Mesenchymal stem cell (in vitro differentiated cells and primary cell): ENCODE data around the gene NMT1.
A peak's percentile ranks its signal among the peaks of the same experiment; 100 is the strongest.

Source experiments
- DNase-seq: peaks from one replicate; pipeline ENCODE4 v3.0.0-alpha.2; 2013
- H2AFZ ChIP-seq: one replicate; pipeline ENCODE4 v1.6.1; 2013; ENCODE audit warnings: low read depth, mild to moderate bottlenecking, control low read depth, inconsistent platforms, low read length, moderate library complexity
- H2AK5ac ChIP-seq: 2 replicates; pipeline ENCODE4 v1.6.1; 2013; ENCODE audit warnings: low read length, moderate library complexity, mild to moderate bottlenecking, inconsistent platforms; ENCODE audit not compliant: severe bottlenecking
- H2BK120ac ChIP-seq: one replicate; pipeline ENCODE4 v1.6.1; 2013; ENCODE audit warnings: low read depth, mild to moderate bottlenecking, inconsistent platforms, low read length, moderate library complexity
- H2BK12ac ChIP-seq, 2 experiments: one replicate each; pipeline ENCODE4 v1.6.1; 2013; ENCODE audit warnings: inconsistent platforms in 2 of 2, low read length in 2 of 2, mild to moderate bottlenecking in 2 of 2, moderate library complexity in 2 of 2, control low read depth in 1 of 2
- H2BK15ac ChIP-seq: one replicate; pipeline ENCODE4 v1.6.1; 2013; ENCODE audit warnings: mild to moderate bottlenecking, low read depth, inconsistent platforms; ENCODE audit not compliant: poor library complexity, severe bottlenecking
- H2BK5ac ChIP-seq: 2 replicates; pipeline ENCODE4 v1.6.1; 2013; ENCODE audit warnings: low read depth, mild to moderate bottlenecking, low read length, control low read depth, inconsistent platforms; ENCODE audit not compliant: poor library complexity, severe bottlenecking
- H3K14ac ChIP-seq, 2 experiments: one replicate each; pipeline ENCODE4 v1.6.1; 2013; ENCODE audit warnings: inconsistent platforms in 2 of 2, low read length in 2 of 2, control low read depth in 1 of 2, mild to moderate bottlenecking in 1 of 2, moderate library complexity in 1 of 2
- H3K18ac ChIP-seq, 2 experiments: one replicate each; pipeline ENCODE4 v1.6.1; 2013; ENCODE audit warnings: inconsistent platforms in 2 of 2, low read length in 2 of 2, control low read depth in 1 of 2, low read depth in 1 of 2, mild to moderate bottlenecking in 1 of 2
- H3K23ac ChIP-seq, 2 experiments: one replicate each; pipeline ENCODE4 v1.6.1; 2013; ENCODE audit warnings: inconsistent platforms in 2 of 2, low read length in 2 of 2, mild to moderate bottlenecking in 2 of 2, moderate library complexity in 2 of 2, control low read depth in 1 of 2
- H3K27ac ChIP-seq: 2 replicates; pipeline ENCODE4 v1.5.1; 2013; ENCODE audit warnings: mild to moderate bottlenecking, moderate library complexity, low read length, control low read depth, inconsistent platforms; ENCODE audit not compliant: poor library complexity, severe bottlenecking
- H3K27me3 ChIP-seq, 2 experiments: 2 replicates each; pipeline versions ENCODE4 v1.6.1 to v1.7.0; 2013; ENCODE audit warnings: low read length in 2 of 2, mild to moderate bottlenecking in 2 of 2, moderate library complexity in 2 of 2, control low read depth in 1 of 2, inconsistent platforms in 1 of 2; ENCODE audit not compliant: control insufficient read depth in 1 of 2, insufficient read depth in 1 of 2
- H3K36me3 ChIP-seq, 2 experiments: 2 replicates each; pipeline versions ENCODE4 v1.6.1 to v1.7.0; 2013; ENCODE audit warnings: low read length in 2 of 2, control low read depth in 1 of 2, inconsistent platforms in 1 of 2, low read depth in 1 of 2, mild to moderate bottlenecking in 1 of 2; ENCODE audit not compliant: insufficient read depth in 2 of 2, control insufficient read depth in 1 of 2
- H3K4ac ChIP-seq, 2 experiments: one replicate each; pipeline ENCODE4 v1.6.1; 2013; ENCODE audit warnings: inconsistent platforms in 2 of 2, low read length in 2 of 2, mild to moderate bottlenecking in 2 of 2, moderate library complexity in 2 of 2, control low read depth in 1 of 2, low read depth in 1 of 2
- H3K4me1 ChIP-seq: 2 replicates; pipeline ENCODE4 v1.6.1; 2013; ENCODE audit warnings: low read depth, low read length, control low read depth; ENCODE audit not compliant: control insufficient read depth, insufficient read depth
- H3K4me2 ChIP-seq: 2 replicates; pipeline ENCODE4 v1.6.1; 2013; ENCODE audit warnings: low read length, mild to moderate bottlenecking, inconsistent platforms; ENCODE audit not compliant: poor library complexity, severe bottlenecking
- H3K4me3 ChIP-seq, 2 experiments: 2 replicates each; pipeline versions ENCODE4 v1.5.1 to v1.7.0; 2013; ENCODE audit warnings: low read length in 2 of 2, mild to moderate bottlenecking in 2 of 2, control low read depth in 1 of 2, low read depth in 1 of 2; ENCODE audit not compliant: insufficient read depth in 1 of 2
- H3K79me1 ChIP-seq: replicated peaks from 2 replicates; pipeline ENCODE4 v1.6.1; 2013; ENCODE audit warnings: mild to moderate bottlenecking, control low read depth, low read length, inconsistent platforms; ENCODE audit not compliant: poor library complexity, severe bottlenecking
- H3K9ac ChIP-seq: 2 replicates; pipeline ENCODE4 v1.7.0; 2013; ENCODE audit warnings: mild to moderate bottlenecking, low read length, moderate library complexity
- H3K9me3 ChIP-seq: 2 replicates; pipeline ENCODE4 v1.7.0; 2013; ENCODE audit warnings: mild to moderate bottlenecking, low read length; ENCODE audit not compliant: control insufficient read depth
- H4K8ac ChIP-seq: one replicate; pipeline ENCODE4 v1.6.1; 2013; ENCODE audit warnings: inconsistent platforms, mild to moderate bottlenecking, low read length, moderate library complexity
- H4K91ac ChIP-seq: one replicate; pipeline ENCODE4 v1.6.1; 2013; ENCODE audit warnings: mild to moderate bottlenecking, low read length, inconsistent platforms
- WGBS: methylation state at CpG from one replicate; pipeline ENCODE4 v1.1.7; 2013; ENCODE audit warnings: mixed read lengths; 5-methylcytosine and 5-hydroxymethylcytosine counted together

Gene NMT1

DNA sequence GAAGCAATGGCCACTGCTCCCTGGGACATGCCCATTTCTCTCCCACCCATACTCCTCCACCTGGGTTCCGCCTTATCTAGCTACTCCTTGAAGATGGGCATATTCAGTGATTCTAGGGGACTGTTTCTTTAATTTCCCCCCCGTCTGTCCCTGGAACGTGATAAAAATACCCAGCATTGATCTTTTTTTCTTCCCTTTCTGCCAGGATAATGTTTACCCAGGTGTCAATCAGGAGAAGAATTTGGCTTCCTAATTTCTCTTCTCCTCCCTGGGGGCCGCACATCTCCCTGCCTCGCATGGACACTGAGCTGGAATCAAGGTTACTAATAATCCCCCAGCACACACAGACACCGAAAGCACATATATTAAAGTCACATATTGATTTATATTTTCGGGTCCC lies 44.9 kb upstream of the NMT1 start:
- WGBS = 82% methylated on average over 6 of the region's 7 CpGs
- Histone ChIP-seq H2AK5ac (no peak overlapping the region), H4K91ac (peak overlapping the region; percentile 37), H3K9me3 (no peaks in the 10 kb centered on the region), H3K79me1 (no peaks in the 10 kb centered on the region), H3K27me3 (peaks cover 0 to 12% of the 10 kb centered on the region in 2 experiments), H2BK15ac (no peak overlapping the region), H3K23ac (no peak overlapping the region), H3K4me2 (no peak overlapping the region), H3K36me3 (no peaks in the 10 kb centered on the region), H2AFZ (no peak overlapping the region), H3K4ac (no peak overlapping the region), H2BK12ac (no peak overlapping the region), H3K4me3 (no peak overlapping the region), H3K4me1 (peaks cover 36% of the 10 kb centered on the region), H2BK120ac (no peak overlapping the region), H3K27ac (no peak overlapping the region), H3K14ac (no peak overlapping the region), H3K9ac (no peak overlapping the region), H3K18ac (no peak overlapping the region), H4K8ac (no peak overlapping the region), H2BK5ac (no peak overlapping the region)
- no peak for DNase-seq

DNA sequence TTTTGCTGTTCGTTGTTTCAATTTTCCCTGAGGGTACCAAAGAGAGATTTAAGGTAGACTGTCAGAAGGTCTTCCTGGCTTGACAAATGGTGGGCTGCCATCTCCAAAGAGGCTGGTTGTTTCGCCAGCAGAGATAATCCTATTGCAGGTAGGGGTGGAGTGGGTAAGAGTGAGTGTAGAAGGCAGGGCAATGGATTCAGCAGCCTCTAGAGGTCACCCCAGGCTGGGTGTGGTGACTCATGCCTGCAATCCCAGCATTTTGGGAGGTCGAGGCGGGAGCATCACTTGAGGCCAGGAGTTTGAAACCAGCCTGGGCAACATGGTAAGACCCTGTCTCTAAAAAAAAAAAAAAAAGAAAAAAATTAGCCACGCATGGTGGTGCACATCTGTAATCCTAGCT lies 44.3 kb upstream of the NMT1 start:
- Histone ChIP-seq H3K79me1 (no peaks in the 10 kb centered on the region), H2BK120ac (no peak overlapping the region), H3K23ac (no peak overlapping the region), H2BK15ac (no peak overlapping the region), H3K4me1 (peaks cover 41% of the 10 kb centered on the region), H2BK5ac (no peak overlapping the region), H4K91ac (no peak overlapping the region), H3K4me2 (no peak overlapping the region), H2AFZ (no peak overlapping the region), H3K14ac (no peak overlapping the region), H3K4me3 (no peak overlapping the region), H3K18ac (no peak overlapping the region), H3K9me3 (no peaks in the 10 kb centered on the region), H2AK5ac (no peak overlapping the region), H4K8ac (no peak overlapping the region), H3K9ac (no peak overlapping the region), H2BK12ac (no peak overlapping the region), H3K4ac (no peak overlapping the region), H3K27me3 (peaks cover 0 to 12% of the 10 kb centered on the region in 2 experiments), H3K27ac (no peak overlapping the region), H3K36me3 (no peaks in the 10 kb centered on the region)
- DNase-seq = no peak
- WGBS = 66% methylated on average over 5 of the region's 5 CpGs

DNA sequence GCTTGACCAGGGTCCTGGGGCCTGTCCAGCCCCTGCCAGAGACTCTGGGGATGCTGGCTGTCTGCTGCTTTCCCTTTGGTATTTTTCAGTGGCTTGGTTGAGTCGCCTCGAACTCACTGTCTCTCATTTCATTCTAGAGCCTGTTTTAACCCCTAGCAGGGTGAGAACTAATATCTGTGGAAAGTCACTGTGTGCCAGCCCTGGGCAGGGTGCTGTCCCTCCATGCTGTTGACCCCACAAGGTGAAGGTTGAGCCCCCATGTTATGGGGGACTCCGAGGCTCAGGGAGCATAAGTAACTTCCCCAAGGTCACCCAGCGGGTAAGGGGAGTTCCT lies 42.6 kb upstream of the NMT1 start:
- peak overlapping the region; percentile 97 for H4K8ac ChIP-seq
- WGBS = 35% methylated on average over 4 of the region's 4 CpGs
- H3K27ac ChIP-seq = no peak overlapping the region
- peak overlapping the region; percentile 80 to 99 for H3K18ac ChIP-seq
- H2AK5ac ChIP-seq = no peak overlapping the region
- DNase-seq = no peak
- H3K79me1 ChIP-seq = no peaks in the 10 kb centered on the region
- H2BK5ac ChIP-seq = no peak overlapping the region
- no peak overlapping the region for H2BK120ac ChIP-seq
- peaks cover 0 to 12% of the 10 kb centered on the region in 2 experiments for H3K27me3 ChIP-seq
- H3K14ac ChIP-seq = no peak overlapping the region
- H3K4me2 ChIP-seq = peak overlapping the region; percentile 87
- H3K9ac ChIP-seq = peak overlapping the region; percentile 75
- peak overlapping the region; percentile 54 to 72 for H3K4me3 ChIP-seq
- peak overlapping the region; percentile 46 to 80 for H3K23ac ChIP-seq
- no peak overlapping the region for H3K4ac ChIP-seq
- H3K36me3 ChIP-seq = peaks cover under 1 to 5% of the 10 kb centered on the region in 2 experiments
- H2AFZ ChIP-seq = peak overlapping the region; percentile 78
- peak overlapping the region in 1 of 2 experiments; percentile 72 for H2BK12ac ChIP-seq
- H3K4me1 ChIP-seq = peaks cover 37% of the 10 kb centered on the region
- peak overlapping the region; percentile 82 for H4K91ac ChIP-seq
- no peak overlapping the region for H2BK15ac ChIP-seq
- H3K9me3 ChIP-seq = no peaks in the 10 kb centered on the region

DNA sequence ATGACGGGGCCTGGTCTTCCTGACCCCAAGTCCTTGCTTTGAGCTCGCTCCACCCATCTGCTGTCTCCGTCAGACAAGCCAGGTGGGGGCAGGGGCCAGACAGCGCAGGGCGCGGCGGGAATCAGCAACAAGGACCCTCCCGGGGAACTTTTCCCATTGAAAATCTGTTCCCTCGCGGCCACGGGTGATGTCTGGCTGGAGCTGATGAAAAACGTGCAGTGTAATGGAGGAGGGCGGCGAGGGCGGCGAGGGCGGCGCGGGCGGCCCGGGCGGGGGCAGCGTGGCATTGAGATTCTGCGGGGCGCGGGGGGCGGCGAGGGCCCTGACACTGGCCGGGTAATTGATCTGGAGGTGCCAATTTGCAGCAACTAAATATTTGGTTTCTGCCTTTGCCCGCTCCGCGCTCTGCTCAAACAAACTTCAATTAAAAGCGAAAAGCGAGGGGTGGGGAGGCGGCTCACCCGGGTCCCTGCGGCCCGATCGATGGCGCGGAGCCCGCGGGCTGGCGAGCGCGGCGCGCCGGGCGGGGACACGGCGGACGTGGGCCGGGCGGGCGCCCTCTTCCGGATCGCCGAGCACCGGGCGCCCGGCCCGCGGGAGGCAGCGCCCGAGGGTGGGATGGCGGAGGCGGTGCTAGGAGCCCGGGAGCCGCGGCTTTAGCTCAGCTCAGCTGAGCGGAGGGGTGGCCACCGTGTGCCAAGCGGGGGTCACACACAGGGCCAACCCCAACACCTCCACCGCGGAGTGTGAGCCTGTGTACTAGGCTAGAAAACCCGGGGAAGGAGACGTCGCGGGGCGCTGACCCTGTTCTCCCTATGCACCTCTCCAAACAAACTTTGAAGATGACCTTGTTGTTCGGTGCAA lies 42.0 kb upstream of the NMT1 start:
- 7% methylated on average over 59 of the region's 82 CpGs for WGBS
- Histone ChIP-seq H4K8ac (peak overlapping the region; percentile 97), H2BK5ac (no peak overlapping the region), H3K18ac (peak overlapping the region; percentile 80 to 99), H3K4me3 (peak overlapping the region; percentile 54 to 72), H2BK15ac (peak overlapping the region; percentile 40), H4K91ac (peak overlapping the region; percentile 82), H3K14ac (peak overlapping the region in 1 of 2 experiments; percentile 48), H3K4me1 (peaks cover 35% of the 10 kb centered on the region), H3K4ac (peak overlapping the region in 1 of 2 experiments; percentile 91), H2BK120ac (no peak overlapping the region), H3K4me2 (peak overlapping the region; percentile 87), H3K9me3 (no peaks in the 10 kb centered on the region), H2AK5ac (no peak overlapping the region), H3K79me1 (no peaks in the 10 kb centered on the region), H3K9ac (peak overlapping the region; percentile 75), H2BK12ac (peak overlapping the region in 1 of 2 experiments; percentile 80), H3K36me3 (peaks cover 6 to 11% of the 10 kb centered on the region in 2 experiments), H3K27me3 (peaks cover 0 to 12% of the 10 kb centered on the region in 2 experiments), H3K27ac (no peak overlapping the region), H3K23ac (peak overlapping the region in 1 of 2 experiments; percentile 46), H2AFZ (peak overlapping the region; percentile 78)
- peak; percentile 53 for DNase-seq
